Neuronal stem cell (in vitro differentiated cells): ENCODE measurements around the gene PDCD11.
A peak's percentile ranks its signal among the peaks of the same experiment; 100 is the strongest.
"Not testable (repeated sequence)": the region's sequence is repeated elsewhere in the genome, so short reads cannot be mapped to it uniquely, and the experiment has no call there.

ENCODE experiments used
- DNase-seq: peaks from one replicate; pipeline ENCODE4 v3.0.0-alpha.2; 2013; ENCODE audit warnings: low spot score
- H2AFZ ChIP-seq: one replicate; pipeline ENCODE4 v1.6.1; 2013; ENCODE audit warnings: mild to moderate bottlenecking, low read length, inconsistent platforms
- H2AK5ac ChIP-seq: 2 replicates; pipeline ENCODE4 v1.6.1; 2013; ENCODE audit warnings: low read depth, mild to moderate bottlenecking, inconsistent platforms, low read length, moderate library complexity, mixed read lengths
- H2BK120ac ChIP-seq: 2 replicates; pipeline ENCODE4 v1.6.1; 2013; ENCODE audit warnings: low read depth, mild to moderate bottlenecking, inconsistent platforms, low read length, moderate library complexity, mixed read lengths
- H2BK12ac ChIP-seq: one replicate; pipeline ENCODE4 v1.6.1; 2013; ENCODE audit warnings: low read length, inconsistent platforms
- H2BK15ac ChIP-seq: 2 replicates; pipeline ENCODE4 v1.6.1; 2013; ENCODE audit warnings: mild to moderate bottlenecking, low read length, inconsistent platforms, mixed read lengths
- H2BK5ac ChIP-seq: one replicate; pipeline ENCODE4 v1.6.1; 2013; ENCODE audit warnings: inconsistent platforms, mild to moderate bottlenecking, low read length, moderate library complexity
- H3K14ac ChIP-seq: one replicate; pipeline ENCODE4 v1.6.1; 2013; ENCODE audit warnings: low read length, inconsistent platforms
- H3K18ac ChIP-seq: 2 replicates; pipeline ENCODE4 v1.6.1; 2013; ENCODE audit warnings: low read length, inconsistent platforms
- H3K23ac ChIP-seq: 2 replicates; pipeline ENCODE4 v1.6.1; 2013; ENCODE audit warnings: low read depth, mild to moderate bottlenecking, mixed read lengths, low read length, inconsistent platforms; ENCODE audit not compliant: poor library complexity
- H3K27ac ChIP-seq: replicated peaks from 3 replicates; pipeline ENCODE4 v1.5.1; 2013; ENCODE audit warnings: low read length, inconsistent platforms
- H3K27me3 ChIP-seq, 3 experiments: 2 replicates each; pipeline ENCODE4 v1.6.1; 2013; ENCODE audit warnings: low read length in 3 of 3, mild to moderate bottlenecking in 2 of 3, inconsistent platforms in 1 of 3, low read depth in 1 of 3, mixed read lengths in 1 of 3, moderate library complexity in 1 of 3; ENCODE audit not compliant: control insufficient read depth in 3 of 3, insufficient read depth in 3 of 3
- H3K36me3 ChIP-seq, 2 donors: replicated peaks in 1 of 2; 2 replicates each; pipeline ENCODE4 v1.6.1; 2013; ENCODE audit warnings: low read length in 2 of 2; ENCODE audit not compliant: control insufficient read depth in 2 of 2, insufficient read depth in 2 of 2
- H3K4ac ChIP-seq: 2 replicates; pipeline ENCODE4 v1.6.1; 2013; ENCODE audit warnings: inconsistent platforms, mild to moderate bottlenecking, low read length, moderate library complexity
- H3K4me1 ChIP-seq, 2 donors: 1 replicate in 1 of 2; 2 replicates in 1 of 2; pipeline ENCODE4 v1.6.1; 2013; ENCODE audit warnings: low read length in 2 of 2, low read depth in 1 of 2; ENCODE audit not compliant: control insufficient read depth in 2 of 2, insufficient read depth in 1 of 2
- H3K4me2 ChIP-seq: one replicate; pipeline ENCODE4 v1.6.1; 2013; ENCODE audit warnings: mild to moderate bottlenecking, low read length, inconsistent platforms; ENCODE audit not compliant: insufficient read depth, poor library complexity, severe bottlenecking
- H3K4me3 ChIP-seq, 2 donors: 2 replicates each; pipeline ENCODE4 v1.5.1; 2013; ENCODE audit warnings: low read length in 2 of 2, mild to moderate bottlenecking in 2 of 2, inconsistent platforms in 1 of 2, moderate library complexity in 1 of 2
- H3K79me1 ChIP-seq: one replicate; pipeline ENCODE4 v1.6.1; 2013; ENCODE audit warnings: low read depth, mild to moderate bottlenecking, inconsistent platforms, low read length, moderate library complexity
- H3K9ac ChIP-seq: one replicate; pipeline ENCODE4 v1.6.1; 2013; ENCODE audit warnings: mild to moderate bottlenecking, low read depth, low read length, inconsistent platforms; ENCODE audit not compliant: poor library complexity
- H3K9me3 ChIP-seq, 2 donors: replicated peaks in 1 of 2; 2 replicates each; pipeline versions ENCODE3 to v1.6.1; 2013; ENCODE audit warnings: low read length in 2 of 2, mild to moderate bottlenecking in 2 of 2, inconsistent platforms in 1 of 2, low read depth in 1 of 2, mixed read lengths in 1 of 2, moderate library complexity in 1 of 2; ENCODE audit not compliant: control insufficient read depth in 2 of 2, insufficient read depth in 1 of 2
- H4K8ac ChIP-seq: one replicate; pipeline ENCODE4 v1.6.1; 2013; ENCODE audit warnings: low read depth, mild to moderate bottlenecking, inconsistent platforms, low read length, moderate library complexity
- H4K91ac ChIP-seq: one replicate; pipeline ENCODE4 v1.6.1; 2013; ENCODE audit warnings: low read length, low read depth, mild to moderate bottlenecking, inconsistent platforms; ENCODE audit not compliant: poor library complexity
- WGBS, 2 donors: extraction: QIAGEN DNeasy Blood & Tissue Kit; methylation state at CpG; one replicate each; pipeline ENCODE4 v1.1.7; 2013; ENCODE audit warnings: missing lambda C conversion rate in 2 of 2, mixed read lengths in 1 of 2; ENCODE audit not compliant: insufficient read length in 2 of 2, insufficient replicate concordance in 1 of 2; ENCODE audit errors: extremely low coverage in 2 of 2; 5-methylcytosine and 5-hydroxymethylcytosine counted together

The PDCD11 gene

GRCh38 chr10:103486635-103487409, 90.4 kb downstream of the PDCD11 start:
- not testable (repeated sequence) for H3K79me1 ChIP-seq, H3K4me1 ChIP-seq, H2BK12ac ChIP-seq, H3K4ac ChIP-seq, H3K27ac ChIP-seq, H3K4me3 ChIP-seq, H4K8ac ChIP-seq, H3K9me3 ChIP-seq, H2BK15ac ChIP-seq, H3K18ac ChIP-seq, H3K23ac ChIP-seq, H3K14ac ChIP-seq, H2BK120ac ChIP-seq, H4K91ac ChIP-seq, H3K4me2 ChIP-seq, DNase-seq, H3K36me3 ChIP-seq, H3K9ac ChIP-seq, H2AFZ ChIP-seq, H2BK5ac ChIP-seq, H2AK5ac ChIP-seq
- WGBS, 2 donors, result no CpG with 5 or more reads among the region's 8 CpGs
- H3K27me3 ChIP-seq, result peaks cover 0 to 16% (median 0%) of the 10 kb centered on the region in 3 experiments

GRCh38 chr10:103487410-103487708, 90.9 kb downstream of the PDCD11 start:
- Histone ChIP-seq H2AFZ (no peak overlapping the region), H3K4me2 (no peak overlapping the region), H2BK120ac (no peak overlapping the region), H2BK12ac (no peak overlapping the region), H3K23ac (no peak overlapping the region), H3K79me1 (no peaks in the 10 kb centered on the region), H3K36me3 (no peaks in the 10 kb centered on the region), H3K4me3 (no peak overlapping the region), H3K9me3 (no peaks in the 10 kb centered on the region), H3K4ac (no peak overlapping the region), H4K91ac (no peak overlapping the region), H2BK15ac (no peak overlapping the region), H3K9ac (no peak overlapping the region), H4K8ac (no peak overlapping the region), H2AK5ac (no peak overlapping the region), H3K27me3 (peaks cover 0 to 16% (median 0%) of the 10 kb centered on the region in 3 experiments), H3K14ac (no peak overlapping the region), H3K18ac (no peak overlapping the region), H3K27ac (no peak overlapping the region), H2BK5ac (no peak overlapping the region), H3K4me1 (peaks cover 2 to 6% of the 10 kb centered on the region in 2 donors)
- no peak for DNase-seq
- no CpG with 5 or more reads among the region's 2 CpGs for WGBS, 2 donors

- H4K91ac ChIP-seq, result no peak overlapping the region
- DNase-seq, result no peak
- peaks cover 5 to 44% (median 25%) of the 10 kb centered on the region in 3 experiments for H3K27me3 ChIP-seq
- H3K9me3 ChIP-seq, result no peaks in the 10 kb centered on the region
- H3K4me1 ChIP-seq, result peaks cover 10 to 15% of the 10 kb centered on the region in 2 donors
- no peak overlapping the region for H3K4me2 ChIP-seq
- no peak overlapping the region for H3K27ac ChIP-seq
- H2AFZ ChIP-seq, result no peak overlapping the region
- no peak overlapping the region for H2BK15ac ChIP-seq
- no peaks in the 10 kb centered on the region for H3K36me3 ChIP-seq
- H3K23ac ChIP-seq, result no peak overlapping the region
- H3K4ac ChIP-seq, result no peak overlapping the region
- H2BK5ac ChIP-seq, result no peak overlapping the region
- H2AK5ac ChIP-seq, result no peak overlapping the region
- H3K18ac ChIP-seq, result no peak overlapping the region
- H4K8ac ChIP-seq, result no peak overlapping the region
- WGBS, 2 donors, result no CpG with 5 or more reads among the region's 1 CpG
- no peak overlapping the region for H2BK12ac ChIP-seq
- H3K14ac ChIP-seq, result no peak overlapping the region
- no peak overlapping the region for H3K4me3 ChIP-seq
- no peaks in the 10 kb centered on the region for H3K79me1 ChIP-seq
- no peak overlapping the region for H3K9ac ChIP-seq
- H2BK120ac ChIP-seq, result no peak overlapping the region
These were observed 94.5 kb downstream of the PDCD11 start for GRCh38 chr10:103490986-103491314.

DNA sequence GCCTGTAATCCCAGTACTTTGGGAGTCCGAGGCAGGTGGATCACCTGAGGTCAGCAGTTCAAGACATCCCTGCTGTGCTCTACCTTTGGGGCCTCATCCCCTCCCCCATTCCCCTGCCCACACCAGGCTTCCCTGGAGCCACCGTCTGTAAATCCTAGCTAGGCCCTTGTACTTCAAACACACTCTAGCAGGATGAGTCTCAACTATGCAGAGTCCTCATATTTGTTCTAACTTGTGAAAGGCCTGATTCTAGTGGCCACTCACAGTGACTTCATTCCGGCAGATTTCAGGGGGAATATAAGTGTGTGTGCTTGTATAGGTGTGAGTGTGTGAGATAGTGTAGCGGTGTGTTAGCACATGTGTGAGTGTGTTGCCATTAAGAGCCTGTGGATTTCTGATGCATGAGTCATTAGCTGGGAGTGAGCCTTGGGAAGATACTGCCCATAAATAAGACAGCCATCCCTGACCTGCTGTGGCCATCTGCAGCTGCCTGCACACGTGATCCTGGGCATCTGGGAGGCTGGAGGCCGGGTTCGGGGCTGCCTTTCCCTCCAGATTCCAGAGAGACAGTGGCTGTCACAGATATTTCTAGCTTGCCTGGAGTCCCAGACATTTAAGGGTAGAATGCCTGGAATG, 95.4 kb downstream of the PDCD11 start:
- Histone ChIP-seq H3K9ac (no peak overlapping the region), H3K27ac (no peak overlapping the region), H3K23ac (no peak overlapping the region), H2BK12ac (no peak overlapping the region), H3K4ac (no peak overlapping the region), H2AFZ (peak overlapping the region; percentile 11), H3K14ac (no peak overlapping the region), H3K4me1 (peaks cover 10 to 15% of the 10 kb centered on the region in 2 donors), H3K4me2 (no peak overlapping the region), H3K4me3 (no peak overlapping the region), H4K91ac (no peak overlapping the region), H4K8ac (no peak overlapping the region), H2BK120ac (no peak overlapping the region), H3K79me1 (no peaks in the 10 kb centered on the region), H3K27me3 (peaks cover 5 to 52% (median 25%) of the 10 kb centered on the region in 3 experiments), H2AK5ac (no peak overlapping the region), H3K36me3 (no peaks in the 10 kb centered on the region), H3K18ac (no peak overlapping the region), H2BK5ac (no peak overlapping the region), H2BK15ac (no peak overlapping the region), H3K9me3 (no peaks in the 10 kb centered on the region)
- 100% methylated on average over 1 of the region's 7 CpGs; no CpG with 5 or more reads in 1 of the 2 donors for WGBS, 2 donors
- DNase-seq, result no peak
